Middle frontal gyrus (tissue), 1 donor: ENCODE measurements around the gene INHBB.
"Not testable (repeated sequence)": the region's sequence is repeated elsewhere in the genome, so short reads cannot be mapped to it uniquely, and the experiment has no call there.

Experiments
- DNase-seq: peaks from one replicate; pipeline ENCODE4 v3.0.0-alpha.2; 2015; ENCODE audit warnings: low spot score; ENCODE audit errors: extremely low spot score

Gene INHBB

DNA sequence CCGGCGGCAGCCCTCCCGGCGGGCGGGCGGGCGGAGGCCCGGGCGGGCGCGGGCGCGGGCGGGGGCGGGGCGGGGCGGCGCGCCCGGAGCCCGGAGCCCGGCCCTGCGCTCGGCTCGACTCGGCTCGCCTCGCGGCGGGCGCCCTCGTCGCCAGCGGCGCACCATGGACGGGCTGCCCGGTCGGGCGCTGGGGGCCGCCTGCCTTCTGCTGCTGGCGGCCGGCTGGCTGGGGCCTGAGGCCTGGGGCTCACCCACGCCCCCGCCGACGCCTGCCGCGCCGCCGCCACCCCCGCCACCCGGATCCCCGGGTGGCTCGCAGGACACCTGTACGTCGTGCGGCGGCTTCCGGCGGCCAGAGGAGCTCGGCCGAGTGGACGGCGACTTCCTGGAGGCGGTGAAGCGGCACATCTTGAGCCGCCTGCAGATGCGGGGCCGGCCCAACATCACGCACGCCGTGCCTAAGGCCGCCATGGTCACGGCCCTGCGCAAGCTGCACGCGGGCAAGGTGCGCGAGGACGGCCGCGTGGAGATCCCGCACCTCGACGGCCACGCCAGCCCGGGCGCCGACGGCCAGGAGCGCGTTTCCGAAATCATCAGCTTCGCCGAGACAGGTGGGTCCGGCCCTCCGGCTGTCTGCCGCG is at the start of gene INHBB:
TSS of gene INHBB (plus strand) at position 111 of the 641 bp plus-strand sequence. CDS start at position 164, 53 bp downstream.
- DNase-seq, result no peak

DNA sequence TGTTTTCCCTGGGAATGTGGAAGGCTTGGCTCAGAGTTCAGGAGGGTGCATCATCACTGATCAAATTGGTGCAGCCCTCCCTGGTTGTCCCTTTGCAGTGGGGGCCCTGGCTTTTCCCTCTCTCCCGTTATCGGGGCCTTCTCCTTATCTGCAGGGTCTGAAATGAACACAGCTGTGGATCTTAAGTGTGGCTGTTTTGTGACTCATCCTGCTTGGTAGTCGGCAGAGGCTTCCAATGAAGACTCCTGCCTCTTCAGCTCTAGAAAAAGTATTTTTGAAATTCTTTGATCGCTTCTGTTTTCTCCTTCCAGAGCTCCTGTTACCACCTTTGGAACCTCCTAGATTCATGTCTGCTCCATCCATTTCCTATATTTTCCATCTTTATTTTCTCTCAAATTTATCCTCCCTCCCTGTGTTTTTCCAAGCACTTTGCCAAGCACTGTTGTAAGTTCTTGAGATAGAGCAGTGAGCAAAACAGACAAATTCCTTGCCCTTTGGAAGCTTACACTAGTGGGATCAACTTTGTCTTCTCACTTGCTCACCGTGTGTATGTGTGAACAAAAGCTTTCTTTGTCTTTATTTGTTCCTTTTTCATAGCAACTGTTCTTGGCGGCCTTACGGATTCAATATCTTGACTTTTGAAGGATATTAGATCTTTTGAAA is 47.6 kb upstream of the INHBB start:
- DNase-seq, result no peak

DNA sequence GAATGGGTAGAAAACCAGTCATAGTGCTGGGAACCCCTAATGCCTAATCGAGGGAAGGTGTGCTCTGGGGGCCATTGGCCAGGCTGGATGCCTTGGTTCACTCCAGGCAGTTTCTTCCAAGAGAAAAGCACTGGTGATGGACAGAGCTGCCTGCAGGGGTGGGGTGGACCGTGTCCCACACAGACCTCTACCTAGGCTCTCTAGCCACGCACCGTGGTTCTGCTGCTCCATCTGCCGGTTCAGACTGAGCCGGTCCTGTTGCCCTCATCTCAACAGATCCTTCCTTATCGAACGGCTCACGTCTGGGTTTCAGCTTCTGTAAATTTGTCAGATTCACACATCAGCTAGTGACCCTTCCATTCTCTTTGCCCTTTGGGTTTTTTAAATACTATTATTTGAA is 46.9 kb upstream of the INHBB start:
- no peak for DNase-seq

DNA sequence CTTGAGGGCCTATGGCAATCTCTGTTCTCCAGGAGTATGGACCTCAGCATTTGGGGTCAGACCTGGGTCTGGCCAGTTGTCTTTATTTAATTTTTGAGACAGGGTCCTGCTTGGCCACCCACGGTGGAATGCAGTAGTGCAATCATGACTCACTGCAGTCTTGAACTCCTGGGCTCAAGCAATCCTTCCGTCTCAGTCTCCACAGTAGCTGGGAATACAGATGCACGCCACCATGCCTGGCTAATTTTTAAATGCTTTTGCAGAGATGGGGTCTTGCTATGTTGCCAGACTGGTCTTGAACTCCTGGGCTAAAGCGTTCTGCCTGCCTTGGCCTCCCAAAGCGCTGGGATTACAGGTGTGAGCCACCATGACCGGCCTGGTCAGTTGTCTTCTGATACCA is 46.4 kb upstream of the INHBB start:
- DNase-seq, result no peak

DNA sequence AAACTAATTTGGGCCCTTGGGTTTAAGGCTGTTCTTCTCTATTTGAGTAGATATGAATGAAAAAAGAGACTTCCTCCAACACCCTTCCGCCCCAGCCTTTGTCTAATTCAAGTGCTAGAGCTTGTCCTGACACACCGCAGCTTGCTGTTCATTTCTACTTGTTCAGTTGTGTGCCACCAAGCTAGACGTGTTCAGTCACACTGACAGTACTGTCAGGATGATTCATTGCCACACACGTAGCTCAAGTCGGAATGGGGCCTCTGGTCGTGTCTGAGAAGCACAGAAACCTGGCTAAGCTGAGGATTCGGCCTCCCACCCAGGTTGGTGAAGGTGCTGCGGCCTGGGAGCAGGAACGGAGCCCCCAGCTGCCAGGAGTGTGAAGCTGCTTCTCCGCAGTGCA is 45.6 kb upstream of the INHBB start:
- no peak for DNase-seq

DNA sequence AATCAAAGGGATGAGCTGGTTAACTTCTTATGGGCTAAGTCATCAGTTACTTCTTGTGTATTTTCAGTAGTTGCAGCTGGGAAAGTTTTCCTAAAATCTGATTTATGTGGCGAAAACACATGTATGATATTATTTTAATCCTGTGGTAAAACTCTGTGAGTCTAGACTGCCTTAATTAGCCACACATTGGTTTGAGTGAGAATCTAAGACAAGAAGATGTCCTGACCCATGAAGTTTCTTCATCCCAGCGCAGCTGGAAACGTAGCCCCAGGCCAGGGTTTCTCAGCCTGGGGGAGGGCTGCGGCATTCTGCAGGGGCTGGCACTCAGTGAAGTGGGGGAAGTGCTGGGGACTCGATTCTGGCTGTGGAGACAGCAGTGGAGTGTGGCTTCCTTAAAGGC is 44.7 kb upstream of the INHBB start:
- DNase-seq, result no peak

DNA sequence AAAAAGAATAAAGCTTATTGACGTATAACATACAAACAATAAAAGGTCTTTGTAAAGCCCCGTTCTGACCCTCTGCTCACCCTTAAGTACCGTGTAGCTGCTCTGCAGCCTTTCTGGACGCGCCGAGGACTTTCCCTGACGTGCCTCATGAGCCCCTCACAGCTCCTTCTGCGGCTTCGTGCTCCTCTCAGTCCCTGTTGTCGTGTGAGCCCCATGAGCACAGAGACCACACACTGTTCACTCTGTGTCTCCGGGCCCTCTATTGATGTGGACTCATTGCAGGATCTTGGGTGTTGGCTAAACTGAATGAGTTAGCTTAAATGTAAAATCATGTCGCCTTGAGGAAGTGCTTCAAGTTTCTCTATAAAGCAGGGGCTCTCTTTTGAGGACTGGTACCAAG is 43.6 kb upstream of the INHBB start:
- no peak for DNase-seq

DNA sequence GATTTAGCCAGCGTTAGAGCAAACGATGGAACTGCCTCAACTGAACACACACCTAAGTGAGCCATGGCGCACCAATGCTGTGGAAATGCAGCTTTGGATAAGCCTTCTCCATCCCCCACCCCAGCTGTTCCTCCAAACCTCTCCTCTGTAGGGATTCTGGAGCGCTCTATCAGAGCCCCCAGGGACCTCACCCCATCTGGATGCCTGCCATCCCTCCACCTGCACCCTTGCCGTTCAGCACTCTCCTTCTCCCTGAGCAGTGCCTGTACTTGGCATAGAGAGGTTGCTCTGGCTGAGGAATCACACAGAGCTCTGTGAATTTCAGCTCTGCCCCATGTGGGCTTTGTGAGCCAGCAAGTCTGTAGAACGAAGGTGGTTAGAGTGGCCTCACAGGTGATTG is 42.8 kb upstream of the INHBB start:
- no peak for DNase-seq

DNA sequence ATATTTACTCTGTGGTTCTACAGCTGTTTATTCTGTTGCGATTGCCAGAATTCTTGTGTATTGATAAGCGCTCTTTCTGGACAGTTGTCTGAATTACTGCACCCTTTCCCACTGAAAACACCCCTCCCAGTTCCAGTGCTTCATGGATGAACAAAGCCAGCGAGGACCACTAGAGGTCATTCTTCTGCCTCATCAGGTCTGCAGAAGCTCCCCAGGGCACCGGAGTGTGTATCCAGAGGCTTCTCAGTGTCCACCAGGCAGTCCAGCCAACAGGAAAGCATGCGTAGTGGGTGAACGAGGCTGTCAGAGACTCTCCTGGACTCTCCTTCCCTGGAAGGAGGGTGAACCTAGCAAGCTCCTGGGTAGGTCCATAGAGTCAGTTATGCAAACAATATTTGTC is 40.6 kb upstream of the INHBB start:
- no peak for DNase-seq

DNA sequence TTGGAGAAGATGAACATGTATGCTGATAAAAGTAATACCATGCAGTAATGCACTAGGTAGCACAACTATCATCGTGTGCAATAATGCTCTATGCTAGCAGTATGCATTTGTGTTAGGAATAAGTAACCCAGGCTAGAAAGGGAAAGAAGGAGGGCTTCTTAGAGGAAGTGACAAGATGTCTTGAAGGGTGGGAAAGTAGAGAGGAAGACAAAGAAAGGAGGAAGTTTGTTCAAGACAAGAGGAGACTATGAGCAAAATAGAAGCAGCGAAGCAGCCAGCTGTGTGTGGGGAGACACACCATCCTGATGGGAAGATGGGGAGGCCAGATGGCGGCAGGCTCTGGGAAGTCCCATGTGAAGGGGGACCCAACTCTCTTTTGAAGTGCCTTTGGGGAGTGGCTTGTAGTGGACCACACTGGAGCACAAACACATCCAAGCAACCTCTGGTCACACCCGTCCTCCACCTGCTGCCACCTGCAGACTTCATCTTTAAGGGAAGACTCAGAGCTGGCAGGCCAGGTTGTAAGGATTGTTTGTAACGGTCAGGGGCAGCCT is 39.9 kb upstream of the INHBB start:
- no peak for DNase-seq

DNA sequence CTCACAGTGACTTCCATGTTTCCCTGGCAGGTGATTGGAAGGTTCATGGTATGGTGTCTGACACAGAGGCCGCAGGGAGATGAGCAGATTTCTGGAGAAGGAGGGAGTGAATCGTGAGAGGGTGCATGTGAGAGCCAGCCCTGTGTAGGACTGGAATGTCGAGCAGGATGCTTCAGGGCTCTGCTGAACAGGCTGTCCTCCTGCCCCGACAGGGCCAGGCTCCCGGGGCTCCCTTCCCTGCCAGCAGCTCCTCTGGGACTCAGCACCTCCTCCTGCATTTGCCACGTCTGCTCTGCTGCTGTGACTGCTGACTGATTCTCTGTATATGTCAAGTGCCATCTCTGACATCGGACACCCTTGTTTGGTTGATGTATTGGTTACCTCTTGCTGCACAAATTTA is 38.5 kb upstream of the INHBB start:
- no peak for DNase-seq

DNA sequence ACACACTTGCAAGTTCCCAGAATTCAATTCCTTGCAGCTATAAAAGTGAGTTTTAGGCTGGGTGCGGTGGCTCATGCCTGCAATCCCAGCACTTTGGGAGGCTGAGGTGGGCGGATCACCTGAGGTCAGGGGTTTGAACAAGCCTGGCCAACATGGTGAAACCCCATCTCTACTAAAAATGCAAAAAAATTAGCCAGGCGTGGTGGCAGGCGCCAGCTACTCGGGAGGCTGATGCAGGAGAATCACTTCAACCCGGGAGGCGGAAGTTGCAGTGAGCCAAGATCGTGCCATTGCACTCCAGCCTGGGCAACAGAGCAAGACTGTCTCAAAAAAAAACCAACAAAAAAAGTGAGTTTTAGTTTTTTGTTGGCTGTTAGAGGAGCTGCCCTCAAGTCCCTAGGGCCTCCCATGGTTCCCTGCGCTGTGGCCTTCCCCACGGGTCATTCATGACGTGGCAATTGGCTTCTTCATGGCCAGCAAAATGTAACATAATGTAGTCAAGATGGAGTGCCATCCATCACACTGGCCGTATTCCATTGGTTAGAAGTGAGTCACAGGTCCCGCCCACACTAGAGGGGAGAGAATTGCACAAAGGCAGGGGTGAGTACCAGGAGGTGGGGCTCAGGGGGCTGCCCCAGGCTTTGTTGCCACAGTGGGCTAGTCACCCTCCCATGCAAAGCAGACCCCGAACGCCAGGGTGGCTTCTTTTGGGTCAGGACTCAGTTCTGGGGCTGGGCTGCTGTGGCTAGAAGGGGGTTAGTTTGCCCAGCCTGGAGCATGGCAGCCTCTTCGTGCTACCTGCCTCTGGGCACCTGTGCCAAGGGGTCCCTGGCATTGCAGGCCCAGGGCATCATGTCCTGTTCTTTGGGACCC is 37.7 kb upstream of the INHBB start:
- DNase-seq, result no peak

DNA sequence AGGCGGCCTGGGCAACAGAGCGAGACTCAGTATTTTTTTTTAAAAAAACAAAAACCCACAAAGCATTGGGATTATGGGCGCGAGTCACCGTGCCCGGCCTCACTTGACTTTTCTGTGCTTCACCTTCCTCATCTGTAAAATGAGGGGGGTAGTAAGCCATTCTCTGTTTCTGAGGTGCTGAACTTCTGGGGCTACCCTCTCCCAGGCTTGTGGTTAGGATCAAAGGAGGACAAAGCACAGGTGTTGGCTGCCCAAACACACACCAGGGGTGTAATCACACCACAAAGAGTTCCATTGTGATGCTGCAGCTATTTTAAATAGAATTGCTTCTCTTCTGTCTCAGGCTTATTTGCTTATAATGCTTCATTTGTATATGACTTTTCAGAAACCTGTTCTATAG is 35.8 kb upstream of the INHBB start:
- no peak for DNase-seq

DNA sequence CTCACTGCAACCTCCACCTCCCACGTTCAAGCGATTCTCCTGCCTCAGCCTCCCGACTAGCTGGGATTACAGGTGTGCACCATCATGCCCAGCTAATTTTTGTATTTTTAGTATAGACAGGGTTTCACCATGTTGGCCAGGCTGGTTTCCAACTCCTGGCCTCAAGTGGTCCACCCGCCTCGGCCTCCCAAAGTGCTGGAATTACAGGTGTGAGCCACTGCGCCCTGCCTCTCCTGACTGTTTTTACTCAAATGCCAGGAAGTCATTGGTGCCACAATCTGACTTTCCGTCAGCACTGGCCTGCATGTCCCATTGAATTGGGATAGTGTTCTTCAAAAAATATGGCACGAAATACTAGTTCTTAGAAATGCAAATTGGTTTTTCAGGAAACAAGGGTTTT is 35.1 kb upstream of the INHBB start:
- not testable (repeated sequence) for DNase-seq

DNA sequence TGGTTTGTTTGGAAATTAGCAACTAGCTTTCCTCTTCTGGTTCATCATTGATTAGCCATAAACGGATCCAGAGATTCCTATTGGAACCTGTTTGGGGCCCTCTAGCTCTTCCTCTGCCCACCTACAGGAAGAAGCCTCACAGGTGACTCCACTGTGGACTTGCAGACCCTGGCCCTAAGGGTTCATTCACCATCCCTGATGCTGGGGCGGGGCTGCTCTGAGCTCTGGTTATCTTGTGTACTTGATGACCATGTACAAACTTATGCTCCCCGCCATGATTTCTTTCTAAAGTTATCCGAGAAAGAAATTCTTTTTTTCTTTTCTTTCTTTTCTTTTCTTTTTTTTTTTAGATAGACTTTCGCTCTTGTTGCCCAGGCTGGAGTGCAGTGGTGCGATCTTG is 33.9 kb upstream of the INHBB start:
- DNase-seq, result no peak

DNA sequence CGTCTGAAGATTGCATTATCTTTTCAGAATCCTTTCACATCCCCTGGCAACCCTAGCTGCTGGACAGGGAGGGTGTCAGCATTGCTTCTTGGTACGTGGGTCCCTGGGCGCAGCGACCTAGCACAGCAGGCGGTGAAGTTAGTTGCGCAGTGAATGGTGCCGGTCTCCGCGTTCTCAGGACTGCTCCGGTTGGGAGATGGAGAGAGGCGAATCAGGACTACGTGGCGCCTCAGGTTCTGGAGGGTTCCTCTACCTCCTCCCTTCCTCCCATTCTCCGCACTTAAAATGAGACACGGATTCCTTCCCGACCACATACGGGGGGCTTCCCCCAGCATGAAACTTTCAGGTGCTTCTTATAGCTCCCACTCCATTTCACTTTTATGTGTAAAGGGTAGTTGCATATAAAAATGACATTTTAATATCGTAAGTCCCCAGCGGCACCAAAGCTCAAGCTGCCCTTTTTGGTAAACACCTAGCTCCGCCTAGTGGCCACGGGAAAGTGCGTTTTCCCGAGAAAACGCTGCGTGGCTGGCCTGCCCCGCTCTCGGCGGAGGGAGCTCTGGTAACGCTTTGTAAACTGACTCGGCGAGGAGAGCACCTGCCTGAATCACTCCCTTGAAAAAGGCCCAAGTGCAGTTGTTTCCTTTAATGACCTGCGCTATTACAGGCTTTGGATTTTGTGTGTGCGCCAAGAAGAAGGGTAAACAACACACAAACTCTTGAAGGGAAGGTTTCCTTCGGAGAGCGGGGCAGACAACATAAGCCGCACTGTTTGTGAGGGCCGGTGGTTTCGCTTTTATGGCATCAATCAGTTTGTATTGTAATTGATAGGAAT is 32.9 kb upstream of the INHBB start:
- peak; percentile 85 for DNase-seq

DNA sequence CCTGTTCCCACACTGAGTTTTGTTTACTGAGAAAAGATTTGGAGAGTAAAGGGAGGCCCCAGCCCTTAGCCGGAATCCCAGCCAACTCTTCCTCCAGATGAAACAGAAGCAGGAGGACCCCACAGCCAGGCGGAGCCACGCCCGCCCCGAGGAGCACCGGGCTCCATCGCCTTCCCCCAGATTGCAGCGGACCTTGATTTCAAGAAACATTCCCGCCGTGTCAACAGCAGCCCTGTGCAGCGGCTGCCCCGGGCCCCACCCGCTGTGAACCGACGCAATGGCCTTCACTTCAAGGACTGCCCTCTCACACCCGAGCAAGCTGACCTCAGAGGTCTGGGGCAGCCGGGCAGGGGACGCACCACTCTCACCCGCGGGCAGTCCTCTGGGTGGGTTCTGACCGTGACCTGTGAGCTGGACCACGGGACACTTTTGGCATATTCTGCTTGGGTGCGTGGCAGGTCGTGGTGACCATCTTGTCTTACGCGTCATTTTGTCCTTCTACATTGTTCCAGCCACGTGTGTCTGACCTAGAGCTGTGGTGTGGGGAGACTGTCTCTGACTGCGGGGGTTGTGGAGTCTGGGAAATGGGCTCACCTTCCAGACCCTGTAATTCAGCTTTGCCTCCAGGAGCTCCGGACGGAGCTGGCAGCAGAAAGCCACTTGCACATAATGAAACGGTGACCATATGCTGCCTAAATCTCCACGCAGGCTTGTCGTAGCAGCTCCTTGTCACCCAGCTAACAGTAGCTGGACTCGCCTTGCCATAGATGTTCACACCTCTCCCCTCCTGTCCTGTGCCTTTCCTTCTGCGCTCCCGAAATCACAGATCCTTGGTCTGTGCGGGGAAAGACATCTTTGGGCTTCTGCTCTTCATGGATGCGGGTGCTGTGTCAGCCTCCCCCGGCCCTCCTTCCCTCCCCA is 32.0 kb upstream of the INHBB start:
- no peak for DNase-seq

DNA sequence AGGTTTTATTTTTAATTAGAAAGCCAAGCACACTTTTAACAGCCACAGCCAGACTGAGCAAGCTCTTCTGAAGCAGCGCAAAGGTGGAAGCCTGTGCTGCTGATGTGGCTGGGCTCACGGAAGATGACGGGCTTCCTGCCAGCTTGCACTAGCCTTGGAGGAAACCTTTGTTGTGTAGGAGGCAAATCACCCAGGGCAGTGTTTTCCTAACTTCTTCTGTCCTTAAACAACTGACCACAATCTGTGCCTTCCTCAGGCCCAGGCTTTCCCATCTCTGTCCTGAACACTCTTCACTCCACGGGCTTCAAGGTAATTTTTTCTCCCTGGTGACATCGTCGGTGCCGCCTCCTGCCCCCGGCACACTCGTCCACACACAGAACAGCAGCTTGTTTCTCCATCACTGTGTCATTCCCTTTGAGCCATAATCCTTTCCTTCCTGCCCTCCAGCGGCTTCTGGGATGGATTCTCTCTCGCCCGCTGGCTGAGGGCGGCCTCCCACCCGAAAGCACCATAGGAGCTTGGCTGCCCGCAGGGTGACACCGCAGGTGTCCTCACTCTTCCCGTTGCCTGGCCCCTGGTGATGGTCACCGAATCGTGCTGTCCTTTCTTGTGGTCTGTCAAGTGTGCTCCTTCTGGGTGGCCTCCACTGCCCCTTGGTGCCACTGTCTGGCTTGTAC is 31.1 kb upstream of the INHBB start:
- no peak for DNase-seq

DNA sequence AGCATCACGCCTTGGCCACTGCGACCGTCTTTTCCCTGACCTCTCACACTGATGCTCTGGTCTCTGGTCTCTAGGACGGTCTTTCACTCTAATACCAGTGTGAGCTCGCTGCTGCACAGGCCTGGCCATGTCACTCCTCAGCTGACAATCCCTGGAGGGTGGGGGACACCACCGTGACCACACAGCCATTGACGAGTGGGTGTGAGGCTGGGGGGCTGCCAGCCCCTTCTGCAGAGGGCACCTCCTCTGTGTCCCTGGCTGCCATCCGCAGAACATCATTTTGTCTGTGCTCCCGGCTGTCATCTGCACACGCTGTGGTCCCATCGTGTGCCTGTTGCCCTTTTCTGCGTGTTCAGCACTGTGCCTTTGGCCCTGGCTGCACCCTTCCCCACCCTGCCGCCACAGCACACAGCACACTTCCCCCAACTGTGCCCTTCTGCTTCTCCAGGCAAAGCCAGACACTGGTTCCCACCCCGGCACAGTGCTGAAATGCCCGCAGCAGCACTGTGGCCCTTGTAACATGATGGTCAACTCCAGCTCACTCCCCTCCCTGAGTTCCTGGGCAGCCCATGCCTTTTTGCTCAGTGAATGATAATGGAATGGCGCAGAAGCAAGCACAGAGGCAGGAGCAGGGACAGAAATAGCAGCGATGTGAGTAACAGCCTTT is 30.4 kb upstream of the INHBB start:
- DNase-seq, result no peak
